Prostate gland (tissue), 2 donors: ENCODE measurements around the gene TRAP1. TPM values are rescaled to one million over a fixed set of nuclear protein-coding genes. Genes with fewer than 3 reads are reported as not detected.
A peak's percentile ranks its signal among the peaks of the same experiment; 100 is the strongest.
"Not testable (repeated sequence)": the region's sequence is repeated elsewhere in the genome, so short reads cannot be mapped to it uniquely, and the experiment has no call there.

Experiments used
- DNase-seq: peaks from one replicate; pipeline ENCODE4 v3.0.0-alpha.2; 2019; ENCODE audit warnings: low spot score
- H3K27ac ChIP-seq, 2 donors: fragments of 200-600 bp; sonication (generic); 2 replicates each; pipeline ENCODE4 v1.5.1; 2017 to 2019
- H3K27me3 ChIP-seq: fragments of 200-600 bp; sonication (generic); replicated peaks from 2 replicates; pipeline ENCODE4 v1.5.1; 2019; ENCODE audit not compliant: insufficient read depth
- H3K36me3 ChIP-seq, 2 donors: fragments of 200-600 bp; sonication (generic); 1 replicate in 1 of 2; 2 replicates in 1 of 2; pipeline versions ENCODE4 v1.5.1 to v1.8.1; 2017 to 2019
- H3K4me1 ChIP-seq: fragments of 200-600 bp; sonication (generic); replicated peaks from 2 replicates; pipeline ENCODE4 v1.5.1; 2019
- H3K4me3 ChIP-seq, 2 donors: fragments of 200-600 bp; sonication (generic); 2 replicates each; pipeline ENCODE4 v1.5.1; 2017 to 2019
- H3K9me3 ChIP-seq: fragments of 200-600 bp; sonication (generic); 2 replicates; pipeline ENCODE4 v1.5.1; 2017
- CTCF ChIP-seq, 4 experiments: fragments of 200-600 bp in 2 of 4; fragments of 450-650 bp in 2 of 4; sonication (generic) in 2 of 4; IDR thresholded peaks; 1 replicate in 3 of 4; 2 replicates in 1 of 4; pipeline ENCODE4 v1.5.1; 2016 to 2019; ENCODE audit warnings: antibody characterized with exemption in 4 of 4, mild to moderate bottlenecking in 2 of 4, moderate library complexity in 2 of 4
- POLR2A ChIP-seq: fragments of 450-650 bp; IDR thresholded peaks from one replicate; pipeline ENCODE4 v1.6.1; 2016; ENCODE audit warnings: antibody characterized with exemption, mild to moderate bottlenecking
- POLR2AphosphoS5 ChIP-seq: sonication (generic); formaldehyde crosslinking; IDR thresholded peaks from one replicate; pipeline ENCODE4 v1.6.1; 2017; ENCODE audit warnings: antibody characterized with exemption
- WGBS: methylation state at CpG from one replicate; pipeline ENCODE4 v1.1.5; 2018; 5-methylcytosine and 5-hydroxymethylcytosine counted together
- intact Hi-C: fragments of 100-400 bp; cut with DNase I; formaldehyde crosslinking; loops from one replicate; pipeline ENCODE4 v1.14.2; 2022
- total RNA-seq, 2 donors: library from RNA; depleted of rRNA; stranded (reverse); fragments of >200 nt; gene quantifications; one replicate each; pipeline ENCODE4 v1.1.0, GENCODE V29; 2016

TRAP1 gene
- total RNA-seq, 2 donors from 2014 or later: 71.2 to 88.6 TPM

GRCh38 chr16:3718019-3718391 is 681 bp upstream of the TRAP1 start:
- TF ChIP-seq POLR2AphosphoS5 (no peak), POLR2A (no peak), CTCF (IDR thresholded peaks at IDR 0.05) (no peak)
- Histone ChIP-seq H3K27ac (peak overlapping the region; percentile 70 to 80), H3K9me3 (no peaks in the 10 kb centered on the region), H3K4me1 (peaks cover 8% of the 10 kb centered on the region), H3K4me3 (peak overlapping the region; percentile 65 to 89), H3K36me3 (no peaks in the 10 kb centered on the region), H3K27me3 (no peaks in the 10 kb centered on the region)
- intact Hi-C loops: no loop called here
- no peak for DNase-seq
- 23% methylated on average over 5 of the region's 5 CpGs for WGBS

DNA sequence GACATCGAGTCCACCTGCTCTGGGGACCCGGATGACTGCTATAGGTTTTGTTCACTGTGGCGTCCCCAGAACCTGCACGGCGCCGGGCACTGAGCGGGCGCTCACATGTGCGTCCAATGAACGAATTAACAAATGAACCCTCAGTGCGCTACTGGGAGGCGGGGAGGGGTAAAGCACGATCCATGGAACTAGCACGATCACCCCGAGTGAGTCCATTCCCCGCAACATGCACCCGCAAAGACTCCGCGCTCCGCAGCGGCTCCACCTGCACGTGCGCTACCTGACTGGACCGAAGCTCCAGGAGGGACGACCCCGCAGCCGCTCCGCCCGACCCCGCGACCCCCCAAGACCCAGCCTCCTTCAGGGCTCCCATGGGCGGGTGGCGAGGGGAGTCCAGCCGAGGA is 491 bp downstream of the TRAP1 start:
- Histone ChIP-seq H3K4me1 (peaks cover 8% of the 10 kb centered on the region), H3K27me3 (no peaks in the 10 kb centered on the region), H3K27ac (peak overlapping the region; percentile 70 to 80), H3K36me3 (no peaks in the 10 kb centered on the region), H3K9me3 (no peaks in the 10 kb centered on the region), H3K4me3 (peak overlapping the region; percentile 65 to 89)
- intact Hi-C loops: loop anchor here (2.0 kb wide), 1 partner anchor 164 kb away; the partner anchor contains the start of gene CREBBP
- WGBS: 2% methylated on average over 34 of the region's 34 CpGs
- DNase-seq: no peak
- TF ChIP-seq POLR2AphosphoS5 (no peak), CTCF (IDR thresholded peaks at IDR 0.05) (no peak), POLR2A (no peak)

DNA sequence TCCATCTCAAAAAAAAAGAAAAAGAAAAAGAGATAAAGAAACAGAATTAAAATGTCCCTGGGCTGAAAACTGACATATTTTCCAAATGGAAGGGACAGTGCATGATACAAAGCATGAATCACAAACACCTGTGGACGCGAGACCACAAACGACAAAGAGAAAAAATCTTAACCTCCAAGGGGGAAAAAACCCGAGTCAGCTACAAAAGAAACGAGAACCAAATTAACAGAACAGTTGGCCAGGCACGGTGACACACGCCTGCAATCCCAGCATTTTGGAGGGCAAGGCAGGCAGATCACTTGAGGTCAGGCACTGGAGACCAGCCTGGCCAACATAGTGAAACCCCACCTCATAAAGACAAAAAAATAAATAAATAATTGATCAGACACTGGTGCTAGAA is 1.9 kb downstream of the TRAP1 start:
- 93% methylated on average over 7 of the region's 7 CpGs for whole genome bisulfite sequencing
- peaks cover 8% of the 10 kb centered on the region for H3K4me1 ChIP-seq
- DNase-seq: no peak
- TF ChIP-seq POLR2AphosphoS5: no peak
- no peak for TF ChIP-seq POLR2A
- no peak for TF ChIP-seq CTCF (IDR thresholded peaks at IDR 0.05)
- intact Hi-C loops: no loop called here
- H3K9me3 ChIP-seq: no peaks in the 10 kb centered on the region
- no peaks in the 10 kb centered on the region for H3K27me3 ChIP-seq
- no peak overlapping the region for H3K4me3 ChIP-seq
- H3K36me3 ChIP-seq: no peaks in the 10 kb centered on the region
- no peak overlapping the region for H3K27ac ChIP-seq

GRCh38 chr16:3714378-3714777 is 2.9 kb downstream of the TRAP1 start:
- H3K27me3 ChIP-seq, H3K9me3 ChIP-seq, H3K36me3 ChIP-seq, intact Hi-C loops, H3K4me3 ChIP-seq, H3K4me1 ChIP-seq, DNase-seq: not testable (repeated sequence)
- peak overlapping the region; percentile 68 for H3K27ac ChIP-seq
- 95% methylated on average over 10 of the region's 10 CpGs for WGBS

DNA sequence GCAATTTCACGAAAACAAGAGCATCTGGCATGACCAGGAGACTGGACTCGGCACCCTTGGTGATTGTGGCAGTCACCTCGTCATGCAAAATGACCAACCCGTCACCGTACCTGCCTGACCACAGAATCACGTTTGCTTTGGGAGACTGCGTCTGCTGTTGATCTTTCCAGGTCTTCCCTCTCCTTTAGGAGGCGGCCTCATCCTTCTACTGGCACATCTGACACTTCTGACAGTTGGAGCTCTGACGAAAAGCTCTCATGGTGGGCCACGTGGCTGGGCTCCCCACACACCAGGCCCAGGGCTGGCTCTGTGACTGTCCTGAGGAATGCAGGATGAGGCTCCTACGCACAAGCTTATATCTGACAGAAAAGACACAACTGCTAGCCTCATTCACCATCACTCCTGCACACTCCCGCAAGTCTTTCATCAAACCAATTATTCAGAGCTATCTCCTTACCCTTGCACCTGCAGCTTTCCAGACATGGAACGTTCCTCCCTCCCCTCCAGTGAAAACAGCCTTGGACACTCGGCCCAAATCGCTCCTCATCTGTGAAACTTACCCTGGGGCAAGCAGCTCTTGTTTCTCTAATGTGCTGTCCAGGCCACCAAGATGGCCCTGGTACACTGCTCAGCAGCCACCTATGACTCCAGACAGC is 3.6 kb downstream of the TRAP1 start:
- 72% methylated on average over 15 of the region's 15 CpGs for WGBS
- peaks cover 8% of the 10 kb centered on the region for H3K4me1 ChIP-seq
- TF ChIP-seq POLR2A (no peak), POLR2AphosphoS5 (no peak), CTCF (IDR thresholded peaks at IDR 0.05) (no peak)
- H3K27me3 ChIP-seq: no peaks in the 10 kb centered on the region
- no peak overlapping the region for H3K4me3 ChIP-seq
- H3K27ac ChIP-seq: peak overlapping the region; percentile 68
- H3K36me3 ChIP-seq: no peaks in the 10 kb centered on the region
- intact Hi-C loops: no loop called here
- DNase-seq: no peak
- no peaks in the 10 kb centered on the region for H3K9me3 ChIP-seq
